Measurements from ENCODE around the gene ARID3B. TPM values are rescaled to one million over a fixed set of nuclear protein-coding genes. Genes with fewer than 3 reads are reported as not detected.
A peak's percentile ranks its signal among the peaks of the same experiment; 100 is the strongest.

Gene ARID3B
- total and polyA plus RNA-seq, 2 of the 13 experiments (the other 11 are each of a cell fraction or from before 2014, with no cell fraction given) = 5.3 to 12.8 TPM

GRCh38 chr15:74598126-74598842 is 57.3 kb downstream of the ARID3B start (continued):
- no peak for TF ChIP-seq RNF219 (CRISPR knock-in tag; IDR thresholded peaks at IDR 0.05)
- no peak for TF ChIP-seq BRF2 (CRISPR knock-in tag; IDR thresholded peaks at IDR 0.05)
- TF ChIP-seq ZNF878 (CRISPR knock-in tag; IDR thresholded peaks at IDR 0.05) = peak; percentile 73; the same call in 1 of the 2 replicates
- TF ChIP-seq, protein P1, sequence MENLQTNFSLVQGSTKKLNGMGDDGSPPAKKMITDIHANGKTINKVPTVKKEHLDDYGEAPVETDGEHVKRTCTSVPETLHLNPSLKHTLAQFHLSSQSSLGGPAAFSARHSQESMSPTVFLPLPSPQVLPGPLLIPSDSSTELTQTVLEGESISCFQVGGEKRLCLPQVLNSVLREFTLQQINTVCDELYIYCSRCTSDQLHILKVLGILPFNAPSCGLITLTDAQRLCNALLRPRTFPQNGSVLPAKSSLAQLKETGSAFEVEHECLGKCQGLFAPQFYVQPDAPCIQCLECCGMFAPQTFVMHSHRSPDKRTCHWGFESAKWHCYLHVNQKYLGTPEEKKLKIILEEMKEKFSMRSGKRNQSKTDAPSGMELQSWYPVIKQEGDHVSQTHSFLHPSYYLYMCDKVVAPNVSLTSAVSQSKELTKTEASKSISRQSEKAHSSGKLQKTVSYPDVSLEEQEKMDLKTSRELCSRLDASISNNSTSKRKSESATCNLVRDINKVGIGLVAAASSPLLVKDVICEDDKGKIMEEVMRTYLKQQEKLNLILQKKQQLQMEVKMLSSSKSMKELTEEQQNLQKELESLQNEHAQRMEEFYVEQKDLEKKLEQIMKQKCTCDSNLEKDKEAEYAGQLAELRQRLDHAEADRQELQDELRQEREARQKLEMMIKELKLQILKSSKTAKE (CRISPR knock-in tag; IDR thresholded peaks at IDR 0.05; ENCODE audit: borderline replicate concordance) = no peak
- no peak for TF ChIP-seq SETDB1 (CRISPR knock-in tag; IDR thresholded peaks at IDR 0.05; ENCODE audit: borderline replicate concordance)
- TF ChIP-seq ZNF558 (CRISPR knock-in tag; IDR thresholded peaks at IDR 0.05; ENCODE audit: borderline replicate concordance) = no peak; the same call in 1 of the 2 replicates
- TF ChIP-seq ZNF12 (CRISPR knock-in tag; IDR thresholded peaks at IDR 0.05) = peak; percentile 33; the same call in 1 of the 2 replicates
- TF ChIP-seq ZNF468 (CRISPR knock-in tag; IDR thresholded peaks at IDR 0.05) = no peak
- 0 out of 2 replicates have a peak, but pooled peaks have one; percentile 47 for TF ChIP-seq U2AF2 (IDR thresholded peaks at IDR 0.05; ENCODE audit: low read depth, low read length)
- TF ChIP-seq, protein P2, sequence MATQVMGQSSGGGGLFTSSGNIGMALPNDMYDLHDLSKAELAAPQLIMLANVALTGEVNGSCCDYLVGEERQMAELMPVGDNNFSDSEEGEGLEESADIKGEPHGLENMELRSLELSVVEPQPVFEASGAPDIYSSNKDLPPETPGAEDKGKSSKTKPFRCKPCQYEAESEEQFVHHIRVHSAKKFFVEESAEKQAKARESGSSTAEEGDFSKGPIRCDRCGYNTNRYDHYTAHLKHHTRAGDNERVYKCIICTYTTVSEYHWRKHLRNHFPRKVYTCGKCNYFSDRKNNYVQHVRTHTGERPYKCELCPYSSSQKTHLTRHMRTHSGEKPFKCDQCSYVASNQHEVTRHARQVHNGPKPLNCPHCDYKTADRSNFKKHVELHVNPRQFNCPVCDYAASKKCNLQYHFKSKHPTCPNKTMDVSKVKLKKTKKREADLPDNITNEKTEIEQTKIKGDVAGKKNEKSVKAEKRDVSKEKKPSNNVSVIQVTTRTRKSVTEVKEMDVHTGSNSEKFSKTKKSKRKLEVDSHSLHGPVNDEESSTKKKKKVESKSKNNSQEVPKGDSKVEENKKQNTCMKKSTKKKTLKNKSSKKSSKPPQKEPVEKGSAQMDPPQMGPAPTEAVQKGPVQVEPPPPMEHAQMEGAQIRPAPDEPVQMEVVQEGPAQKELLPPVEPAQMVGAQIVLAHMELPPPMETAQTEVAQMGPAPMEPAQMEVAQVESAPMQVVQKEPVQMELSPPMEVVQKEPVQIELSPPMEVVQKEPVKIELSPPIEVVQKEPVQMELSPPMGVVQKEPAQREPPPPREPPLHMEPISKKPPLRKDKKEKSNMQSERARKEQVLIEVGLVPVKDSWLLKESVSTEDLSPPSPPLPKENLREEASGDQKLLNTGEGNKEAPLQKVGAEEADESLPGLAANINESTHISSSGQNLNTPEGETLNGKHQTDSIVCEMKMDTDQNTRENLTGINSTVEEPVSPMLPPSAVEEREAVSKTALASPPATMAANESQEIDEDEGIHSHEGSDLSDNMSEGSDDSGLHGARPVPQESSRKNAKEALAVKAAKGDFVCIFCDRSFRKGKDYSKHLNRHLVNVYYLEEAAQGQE (IDR thresholded peaks at IDR 0.05; ENCODE audit: borderline replicate concordance in 1 of 2, low read depth in 1 of 2, low read length in 2 of 2) = no peak
- no peak for TF ChIP-seq ZSCAN5A (CRISPR knock-in tag; IDR thresholded peaks at IDR 0.05; ENCODE audit: borderline replicate concordance)
- no peak for TF ChIP-seq MNT (IDR thresholded peaks at IDR 0.05)
- TF ChIP-seq TRIM24 (CRISPR knock-in tag; IDR thresholded peaks at IDR 0.05) = no peak
- no peak for TF ChIP-seq ZFP90 (CRISPR knock-in tag; IDR thresholded peaks at IDR 0.05; ENCODE audit: borderline replicate concordance)
- no peak for TF ChIP-seq BRCA1 (CRISPR knock-in tag; IDR thresholded peaks at IDR 0.05)

Measured in HepG2 (cell line).